ENCODE measurements around the gene C20orf141.
A peak's percentile ranks its signal among the peaks of the same experiment; 100 is the strongest.

Gene C20orf141

DNA sequence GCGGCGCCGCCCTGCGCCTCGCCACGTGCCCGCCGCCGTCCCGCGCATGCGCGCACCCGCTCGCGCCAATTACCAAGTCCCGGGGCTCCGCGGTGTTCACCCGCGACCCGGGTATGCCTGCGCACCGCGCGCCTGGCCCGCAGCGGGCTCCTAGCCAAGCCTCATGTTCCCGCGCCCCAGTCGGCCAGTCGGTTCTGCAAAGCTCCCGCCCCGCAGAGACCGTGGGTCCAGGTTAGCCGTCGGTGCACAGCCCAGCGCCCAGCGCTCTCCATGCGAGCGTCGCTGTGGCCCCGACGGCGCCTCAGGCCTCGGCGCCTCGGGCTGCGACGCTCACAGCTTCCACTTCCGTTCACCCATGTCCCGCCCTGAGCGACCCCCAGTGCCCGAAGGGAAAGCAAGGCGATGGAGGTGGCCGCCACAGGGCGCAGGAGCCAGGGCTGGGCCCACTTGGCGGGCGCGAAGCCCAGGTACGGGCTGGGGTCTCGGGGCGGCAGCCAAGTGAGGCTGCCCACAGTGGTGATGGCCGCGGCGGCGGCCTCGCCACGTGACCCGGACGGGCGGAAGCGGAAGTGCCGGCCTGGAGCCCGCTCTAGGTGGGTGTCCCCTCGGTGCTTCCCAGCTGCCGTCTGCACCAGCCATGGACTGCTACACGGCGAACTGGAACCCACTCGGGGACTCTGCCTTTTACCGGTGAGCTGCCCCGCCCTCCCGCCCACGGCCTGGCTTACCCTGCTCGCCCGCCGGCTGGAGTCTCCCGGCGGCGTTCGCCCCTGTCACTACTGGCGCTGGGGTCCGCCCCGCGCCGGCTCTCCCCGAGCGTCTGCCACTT, 25.6 kb downstream of the C20orf141 start, which contains the start of the genes PCED1A and VPS16 (continued):
- TF ChIP-seq, protein P1, sequence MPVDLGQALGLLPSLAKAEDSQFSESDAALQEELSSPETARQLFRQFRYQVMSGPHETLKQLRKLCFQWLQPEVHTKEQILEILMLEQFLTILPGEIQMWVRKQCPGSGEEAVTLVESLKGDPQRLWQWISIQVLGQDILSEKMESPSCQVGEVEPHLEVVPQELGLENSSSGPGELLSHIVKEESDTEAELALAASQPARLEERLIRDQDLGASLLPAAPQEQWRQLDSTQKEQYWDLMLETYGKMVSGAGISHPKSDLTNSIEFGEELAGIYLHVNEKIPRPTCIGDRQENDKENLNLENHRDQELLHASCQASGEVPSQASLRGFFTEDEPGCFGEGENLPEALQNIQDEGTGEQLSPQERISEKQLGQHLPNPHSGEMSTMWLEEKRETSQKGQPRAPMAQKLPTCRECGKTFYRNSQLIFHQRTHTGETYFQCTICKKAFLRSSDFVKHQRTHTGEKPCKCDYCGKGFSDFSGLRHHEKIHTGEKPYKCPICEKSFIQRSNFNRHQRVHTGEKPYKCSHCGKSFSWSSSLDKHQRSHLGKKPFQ (tag by site-specific recombination; IDR thresholded peaks at IDR 0.05) = no peak
- TF ChIP-seq MZF1 (tag by site-specific recombination; IDR thresholded peaks at IDR 0.05; ENCODE audit: borderline replicate concordance) (no peak), YY2 (tag by site-specific recombination; IDR thresholded peaks at IDR 0.05) (peak; percentile 97), OSR2 (tag by site-specific recombination; IDR thresholded peaks at IDR 0.05) (0 out of 2 replicates have a peak, but pooled peaks have one; percentile 17), ZNF37A (tag by site-specific recombination; IDR thresholded peaks at IDR 0.05) (no peak), ZNF621 (tag by site-specific recombination; IDR thresholded peaks at IDR 0.05) (no peak), ZNF214 (tag by site-specific recombination; IDR thresholded peaks at IDR 0.05; ENCODE audit: borderline replicate concordance) (no peak), ZNF521 (tag by site-specific recombination; IDR thresholded peaks at IDR 0.05) (no peak), ZNF777 (tag by site-specific recombination; IDR thresholded peaks at IDR 0.05; ENCODE audit: borderline replicate concordance) (peak; percentile 99), ZNF221 (tag by site-specific recombination; IDR thresholded peaks at IDR 0.05; ENCODE audit: borderline replicate concordance) (no peak), ZNF548 (tag by site-specific recombination; IDR thresholded peaks at IDR 0.05) (no peak), ZNF274 (IDR thresholded peaks at IDR 0.05; ENCODE audit: low read length) (no peak), ZNF274 (tag by site-specific recombination; IDR thresholded peaks at IDR 0.05; ENCODE audit: borderline replicate concordance) (no peak), KLF16 (tag by site-specific recombination; IDR thresholded peaks at IDR 0.05) (no peak), ZNF184 (tag by site-specific recombination; IDR thresholded peaks at IDR 0.05) (no peak), ZNF23 (tag by site-specific recombination; IDR thresholded peaks at IDR 0.05; ENCODE audit: borderline replicate concordance) (no peak), ZBTB7A (tag by site-specific recombination; IDR thresholded peaks at IDR 0.05; ENCODE audit: low read depth) (no peak), ZNF561 (tag by site-specific recombination; IDR thresholded peaks at IDR 0.05; ENCODE audit: borderline replicate concordance) (peak; percentile 88; the same call in 1 of the 2 replicates), GLI2 (tag by site-specific recombination; IDR thresholded peaks at IDR 0.05; ENCODE audit: borderline replicate concordance, low read depth) (no peak), SP7 (tag by site-specific recombination; IDR thresholded peaks at IDR 0.05) (peak; percentile 53; the same call in 1 of the 2 replicates), ZNF629 (tag by site-specific recombination; IDR thresholded peaks at IDR 0.05) (peak; percentile 49), ZNF560 (tag by site-specific recombination; IDR thresholded peaks at IDR 0.05; ENCODE audit: borderline replicate concordance) (no peak), ZNF530 (tag by site-specific recombination; IDR thresholded peaks at IDR 0.05; ENCODE audit: low read depth) (no peak), ZNF266 (tag by site-specific recombination; IDR thresholded peaks at IDR 0.05; ENCODE audit: low read depth) (no peak), ZNF658 (tag by site-specific recombination; IDR thresholded peaks at IDR 0.05) (no peak), ZNF2 (tag by site-specific recombination; IDR thresholded peaks at IDR 0.05) (peak; percentile 92), ZNF391 (tag by site-specific recombination; IDR thresholded peaks at IDR 0.05; ENCODE audit: borderline replicate concordance, low read depth) (no peak), ZNF121 (tag by site-specific recombination; IDR thresholded peaks at IDR 0.05) (no peak), ZBTB20 (tag by site-specific recombination; IDR thresholded peaks at IDR 0.05) (0 out of 2 replicates have a peak, but pooled peaks have one; percentile 5), ZNF433 (tag by site-specific recombination; IDR thresholded peaks at IDR 0.05; ENCODE audit: low read depth) (no peak), ZFP3 (tag by site-specific recombination; IDR thresholded peaks at IDR 0.05; ENCODE audit: low read depth) (no peak), ZFP41 (tag by site-specific recombination; IDR thresholded peaks at IDR 0.05; ENCODE audit: borderline replicate concordance) (no peak), ZBTB48 (tag by site-specific recombination; IDR thresholded peaks at IDR 0.05) (no peak)
- TF ChIP-seq, protein P2, sequence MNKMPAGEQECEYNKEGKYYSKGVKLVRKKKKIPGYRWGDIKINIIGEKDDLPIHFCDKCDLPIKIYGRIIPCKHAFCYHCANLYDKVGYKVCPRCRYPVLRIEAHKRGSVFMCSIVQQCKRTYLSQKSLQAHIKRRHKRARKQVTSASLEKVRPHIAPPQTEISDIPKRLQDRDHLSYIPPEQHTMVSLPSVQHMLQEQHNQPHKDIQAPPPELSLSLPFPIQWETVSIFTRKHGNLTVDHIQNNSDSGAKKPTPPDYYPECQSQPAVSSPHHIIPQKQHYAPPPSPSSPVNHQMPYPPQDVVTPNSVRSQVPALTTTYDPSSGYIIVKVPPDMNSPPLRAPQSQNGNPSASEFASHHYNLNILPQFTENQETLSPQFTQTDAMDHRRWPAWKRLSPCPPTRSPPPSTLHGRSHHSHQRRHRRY (tag by site-specific recombination; IDR thresholded peaks at IDR 0.05) = no peak
- TF ChIP-seq, protein P3, sequence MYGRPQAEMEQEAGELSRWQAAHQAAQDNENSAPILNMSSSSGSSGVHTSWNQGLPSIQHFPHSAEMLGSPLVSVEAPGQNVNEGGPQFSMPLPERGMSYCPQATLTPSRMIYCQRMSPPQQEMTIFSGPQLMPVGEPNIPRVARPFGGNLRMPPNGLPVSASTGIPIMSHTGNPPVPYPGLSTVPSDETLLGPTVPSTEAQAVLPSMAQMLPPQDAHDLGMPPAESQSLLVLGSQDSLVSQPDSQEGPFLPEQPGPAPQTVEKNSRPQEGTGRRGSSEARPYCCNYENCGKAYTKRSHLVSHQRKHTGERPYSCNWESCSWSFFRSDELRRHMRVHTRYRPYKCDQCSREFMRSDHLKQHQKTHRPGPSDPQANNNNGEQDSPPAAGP (tag by site-specific recombination; IDR thresholded peaks at IDR 0.05) = peak; percentile 51; the same call in 1 of the 2 replicates
- TF ChIP-seq, protein P4, sequence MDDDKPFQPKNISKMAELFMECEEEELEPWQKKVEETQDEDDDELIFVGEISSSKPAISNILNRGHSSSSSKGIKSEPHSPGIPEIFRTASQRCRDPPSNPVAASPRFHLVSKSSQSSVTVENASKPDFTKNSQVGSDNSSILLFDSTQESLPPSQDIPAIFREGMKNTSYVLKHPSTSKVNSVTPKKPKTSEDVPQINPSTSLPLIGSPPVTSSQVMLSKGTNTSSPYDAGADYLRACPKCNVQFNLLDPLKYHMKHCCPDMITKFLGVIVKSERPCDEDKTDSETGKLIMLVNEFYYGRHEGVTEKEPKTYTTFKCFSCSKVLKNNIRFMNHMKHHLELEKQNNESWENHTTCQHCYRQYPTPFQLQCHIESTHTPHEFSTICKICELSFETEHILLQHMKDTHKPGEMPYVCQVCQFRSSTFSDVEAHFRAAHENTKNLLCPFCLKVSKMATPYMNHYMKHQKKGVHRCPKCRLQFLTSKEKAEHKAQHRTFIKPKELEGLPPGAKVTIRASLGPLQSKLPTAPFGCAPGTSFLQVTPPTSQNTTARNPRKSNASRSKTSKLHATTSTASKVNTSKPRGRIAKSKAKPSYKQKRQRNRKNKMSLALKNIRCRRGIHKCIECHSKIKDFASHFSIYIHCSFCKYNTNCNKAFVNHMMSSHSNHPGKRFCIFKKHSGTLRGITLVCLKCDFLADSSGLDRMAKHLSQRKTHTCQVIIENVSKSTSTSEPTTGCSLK (tag by site-specific recombination; IDR thresholded peaks at IDR 0.05) = no peak
